Stimulated activated CD4-positive, alpha-beta T cell treated with anti-CD3 and anti-CD28 coated beads, TNF-alpha, amount 100 ng/mL, for 24 hours (primary cell): ENCODE results near the gene ARID3B.
"Not testable (repeated sequence)": the region's sequence is repeated elsewhere in the genome, so short reads cannot be mapped to it uniquely, and the experiment has no call there.

ENCODE experiments used
- DNase-seq, 3 experiments: peaks; one replicate each; pipeline ENCODE4 v3.0.0-alpha.2; 2020; ENCODE audit warnings: low read depth in 3 of 3

Gene ARID3B

DNA sequence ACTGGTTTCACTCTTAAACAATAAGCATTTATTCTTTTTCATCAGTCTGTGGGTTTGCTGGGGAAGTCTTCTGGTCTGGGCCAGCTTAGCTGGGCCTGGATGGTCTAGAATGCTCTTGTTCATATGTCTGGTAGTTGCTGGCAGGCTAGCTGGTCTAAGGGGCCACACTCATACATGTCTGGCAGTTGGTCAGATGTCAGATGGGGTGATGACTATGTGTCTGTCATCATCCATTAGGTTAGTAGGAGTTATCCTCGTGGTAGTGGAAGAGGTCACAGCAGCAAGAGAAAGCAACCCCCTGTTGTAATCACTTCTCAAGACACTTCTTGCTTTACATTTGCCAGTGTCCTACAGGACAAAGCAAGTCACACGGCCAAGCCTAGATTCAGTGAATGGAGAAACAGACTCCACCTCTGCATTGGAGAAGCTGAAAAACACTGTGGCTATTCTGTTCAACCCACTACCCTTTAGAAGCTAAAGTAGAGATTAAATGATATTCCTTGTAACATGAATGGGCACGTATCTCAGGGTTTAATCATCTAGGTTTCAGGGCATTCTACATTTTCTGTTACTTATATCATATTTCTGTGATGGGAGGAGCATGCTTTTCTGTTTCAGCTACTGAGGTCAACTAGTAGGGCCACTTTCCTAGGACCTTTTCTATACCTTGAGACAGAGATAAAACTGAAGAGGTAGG lies 5.5 kb upstream of the ARID3B start:
- DNase-seq, result no peak

DNA sequence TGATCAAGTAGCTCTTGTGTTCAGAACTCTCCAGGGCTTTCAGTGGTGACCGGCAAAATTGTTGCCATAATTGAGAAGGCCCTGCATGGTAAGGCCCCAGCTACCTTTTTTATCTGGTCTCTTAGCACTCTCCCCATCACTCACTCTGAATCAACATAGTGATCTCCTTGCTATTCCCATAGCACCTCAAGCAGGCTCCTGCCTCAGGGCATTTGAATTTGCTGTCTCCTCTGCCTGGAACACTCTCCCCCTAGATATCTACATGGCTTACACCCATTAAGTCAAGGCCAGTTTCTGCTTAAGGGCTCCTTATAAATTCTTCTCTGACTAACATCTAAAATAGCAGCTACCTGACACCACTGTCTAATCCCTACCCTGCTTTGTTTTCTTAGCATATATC lies 3.3 kb upstream of the ARID3B start:
- DNase-seq, result no peak

DNA sequence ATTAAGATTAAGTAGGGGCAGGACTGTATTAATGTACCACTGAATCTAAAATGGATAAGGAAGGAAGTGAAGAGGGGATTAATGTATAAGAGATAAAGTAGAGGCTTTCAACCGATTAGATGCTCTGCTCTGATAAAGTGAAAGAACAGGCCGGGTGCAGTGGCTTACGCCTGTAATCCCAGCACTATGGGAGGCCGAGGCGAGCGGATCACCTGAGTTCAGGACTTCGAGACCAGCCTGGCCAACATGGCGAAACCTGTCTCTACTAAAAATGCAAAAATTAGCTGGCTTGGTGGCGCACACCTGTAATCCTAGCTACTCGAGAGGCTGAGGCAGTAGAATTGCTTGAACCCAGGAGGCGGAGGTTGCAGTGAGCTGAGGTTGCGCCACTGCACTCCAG lies 1.5 kb upstream of the ARID3B start:
- DNase-seq, result not testable (repeated sequence)

DNA sequence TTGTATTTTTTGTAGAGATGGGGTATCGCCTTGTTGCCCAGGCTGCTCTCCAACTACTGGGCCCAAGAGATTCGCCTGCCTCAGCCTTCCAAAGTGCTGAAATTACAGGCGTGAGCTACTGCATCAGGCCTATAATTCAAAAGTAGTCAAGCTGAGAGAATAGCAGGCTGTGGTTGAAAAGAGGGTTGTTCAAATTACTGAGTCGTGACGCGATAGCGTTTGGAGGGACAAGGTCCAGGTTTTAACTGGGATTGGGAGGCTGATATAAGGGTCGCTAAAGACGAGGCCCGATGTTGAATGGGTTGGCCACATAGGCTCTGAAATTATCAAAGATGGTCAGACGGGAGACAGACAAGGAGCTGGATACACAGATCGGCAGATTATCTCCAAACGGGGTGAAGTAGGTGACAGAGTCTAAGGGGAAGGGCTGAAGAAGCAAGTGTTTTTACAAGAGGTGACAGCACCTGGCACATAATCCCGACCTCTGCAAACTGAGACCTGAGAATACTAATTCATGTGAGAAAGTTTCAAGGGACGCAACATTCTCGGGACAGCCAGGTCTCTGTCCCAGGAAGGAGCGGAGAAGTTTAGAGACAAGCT lies 759 bp upstream of the ARID3B start:
- DNase-seq, result no peak

DNA sequence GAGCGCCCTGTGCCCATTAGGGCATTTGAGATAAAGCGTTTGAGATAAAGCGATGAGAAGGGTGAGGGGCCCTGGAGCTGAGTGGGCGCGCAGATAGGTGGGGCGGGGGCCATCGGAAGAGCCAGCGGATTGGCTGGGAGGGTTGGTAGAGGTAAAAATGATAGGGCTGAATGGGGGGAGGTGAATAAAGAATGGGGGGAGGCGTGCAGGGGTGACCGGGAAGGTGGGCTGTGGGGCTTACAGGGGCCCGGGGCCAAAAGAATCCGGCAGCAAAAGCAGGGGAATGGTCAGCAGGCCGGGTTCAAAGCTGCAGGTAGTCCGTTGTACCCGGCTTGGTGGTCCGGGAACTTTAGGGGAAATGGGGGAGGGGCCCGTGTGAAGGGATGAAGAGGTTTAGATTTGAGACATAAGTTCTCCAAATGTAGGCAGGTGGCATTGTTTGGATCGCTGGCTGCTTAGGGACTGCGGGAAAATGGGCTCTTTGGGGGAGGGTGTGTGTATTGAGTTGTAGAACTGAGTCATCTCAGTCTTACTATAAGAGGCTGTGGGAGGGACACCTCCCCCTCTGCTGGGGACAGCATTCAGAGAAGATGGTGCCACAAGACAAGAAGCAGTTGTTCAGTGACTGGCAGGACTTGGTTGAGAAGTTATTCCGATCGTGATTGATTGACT lies 610 bp downstream of the ARID3B start:
- peak; percentile 24 to 64 (median 46) for DNase-seq

DNA sequence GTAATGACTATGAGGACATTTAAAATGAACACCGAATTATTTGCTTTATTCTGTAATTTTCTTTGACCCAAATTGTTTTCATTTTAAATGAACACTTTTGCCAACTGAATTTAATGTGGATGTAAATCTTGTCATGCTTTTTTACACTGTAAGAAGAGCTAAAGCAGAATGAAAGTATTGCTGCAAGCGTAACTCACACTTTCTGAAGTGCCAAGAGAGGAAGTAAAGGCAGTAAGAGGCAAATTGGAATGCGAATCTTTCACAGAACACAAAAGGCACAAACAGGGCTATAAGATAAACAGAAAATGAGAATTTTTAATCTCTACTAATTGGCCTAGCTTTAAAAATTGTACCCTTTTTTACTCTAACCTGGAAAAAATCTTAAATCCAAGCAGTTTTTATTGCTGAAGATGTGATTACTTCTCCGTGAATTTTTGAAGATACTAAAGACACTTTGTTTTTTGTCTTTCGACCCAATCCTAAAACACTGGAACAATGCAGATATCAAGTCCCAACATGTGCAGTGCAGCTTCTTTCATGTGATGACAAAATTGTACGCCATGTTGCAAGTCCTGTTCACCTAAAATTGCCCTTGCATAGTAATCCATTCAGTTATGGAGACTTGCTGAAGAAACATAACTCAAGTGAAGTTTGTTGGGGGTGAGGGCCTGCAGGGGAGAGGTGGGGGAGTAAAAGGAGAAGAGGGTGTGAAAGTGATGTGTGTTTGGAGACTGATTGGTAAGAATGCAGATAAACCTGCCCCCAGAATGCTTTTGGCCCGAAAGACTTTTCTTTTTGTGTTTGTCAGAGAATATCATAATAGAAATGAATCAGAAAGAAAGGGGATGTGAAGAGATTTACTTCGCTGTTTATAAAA lies 1.4 kb downstream of the ARID3B start:
- DNase-seq, result no peak

DNA sequence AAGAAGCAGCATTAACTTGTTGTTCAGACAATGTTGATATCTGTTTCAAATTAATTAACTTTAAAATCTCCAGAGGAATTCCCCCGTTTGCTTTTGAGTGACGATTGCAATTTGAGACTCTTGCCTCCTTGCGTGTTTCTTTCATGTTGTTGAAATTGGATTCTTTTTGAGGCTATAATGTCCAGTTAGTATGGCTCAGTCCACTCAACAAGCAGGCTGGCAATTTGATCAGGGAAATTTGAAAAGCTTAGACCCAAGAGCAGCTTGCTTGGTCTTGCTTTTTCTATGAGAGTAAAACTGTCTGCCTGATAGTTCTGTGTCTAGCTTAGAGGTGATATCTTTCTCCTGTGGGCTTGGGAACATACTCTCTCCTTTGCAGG lies 2.0 kb downstream of the ARID3B start:
- no peak for DNase-seq

DNA sequence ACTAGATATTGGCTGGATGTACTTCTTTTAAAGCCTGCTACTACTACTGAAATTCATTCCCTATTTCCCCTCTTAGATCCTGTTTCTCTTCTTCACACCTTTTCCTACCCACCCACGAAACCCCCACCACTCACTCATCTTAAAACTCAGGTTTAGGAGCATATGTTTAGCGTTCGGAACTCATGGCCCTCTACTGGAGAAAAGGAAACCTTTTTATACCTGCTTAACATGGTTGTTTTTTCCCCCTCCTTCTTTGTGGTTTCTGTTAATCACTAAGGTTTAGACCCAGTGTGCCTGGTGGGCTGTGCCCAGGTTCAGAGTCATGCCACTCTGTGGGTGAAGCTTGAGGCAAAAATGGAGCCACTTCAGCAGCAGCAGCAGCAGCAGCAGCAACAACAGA lies 2.6 kb downstream of the ARID3B start:
- DNase-seq, result peak in 1 of 3 experiments; percentile 13

DNA sequence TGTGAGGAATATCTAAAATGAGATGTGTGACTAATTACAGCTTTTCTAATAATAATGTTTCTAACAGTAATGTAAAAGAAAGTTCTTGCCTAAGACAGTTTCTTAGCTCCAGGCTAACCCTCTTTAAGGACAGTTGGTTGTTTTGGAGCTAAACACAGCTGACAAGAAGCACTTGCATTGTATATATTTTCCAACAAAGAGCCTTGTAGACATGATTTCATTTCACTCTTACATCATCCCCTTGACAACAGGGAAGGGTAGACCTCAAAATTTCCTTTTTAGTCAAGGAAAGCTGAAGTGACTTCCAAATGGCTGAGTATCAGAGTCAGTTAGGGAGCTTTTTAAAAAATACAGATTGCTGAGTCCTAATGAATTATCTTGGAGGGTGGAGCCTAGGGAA lies 4.1 kb downstream of the ARID3B start:
- no peak for DNase-seq

DNA sequence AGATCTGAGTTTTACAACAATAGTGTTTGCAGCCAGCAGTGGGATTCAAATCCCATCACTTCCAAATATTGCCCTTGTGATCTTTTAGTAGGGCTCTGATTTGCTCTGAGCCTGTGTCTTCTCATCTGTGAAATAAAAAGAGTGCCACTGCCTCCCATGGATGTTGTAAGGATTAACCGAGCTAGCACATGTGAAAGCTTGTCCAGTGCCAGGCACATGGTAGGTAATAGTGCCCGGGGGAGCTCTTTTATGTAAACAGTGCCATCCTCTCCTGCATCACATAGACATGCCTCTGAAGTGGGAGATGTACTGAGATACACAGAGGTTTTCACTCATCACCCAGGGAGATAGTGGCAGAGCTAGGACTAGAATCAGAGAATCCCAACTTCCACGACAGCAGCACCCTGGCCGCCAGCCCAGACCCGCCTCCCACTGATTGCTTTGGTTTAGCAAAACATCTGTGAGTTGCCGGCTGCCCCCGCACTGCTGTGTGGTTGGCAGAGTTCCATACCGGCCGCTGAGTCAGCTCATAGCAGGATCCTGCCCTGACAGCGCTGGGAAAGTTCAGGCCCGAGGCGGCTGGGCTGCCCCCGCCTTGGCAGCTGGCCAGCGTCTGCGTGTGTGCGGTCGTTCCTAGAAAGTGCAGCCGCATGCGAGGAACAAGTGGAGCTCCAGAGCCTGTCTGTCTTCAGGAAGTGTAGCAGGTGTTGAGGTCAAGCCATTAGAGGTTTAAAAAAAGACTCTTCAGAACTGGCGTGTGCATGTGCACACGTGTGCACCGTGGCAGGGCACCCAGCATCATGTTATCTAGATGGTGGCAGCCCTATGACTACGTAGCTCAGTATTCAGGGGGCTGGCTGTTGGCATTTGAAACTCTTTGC lies 5.0 kb downstream of the ARID3B start:
- peak; percentile 88 to 98 (median 90) for DNase-seq

DNA sequence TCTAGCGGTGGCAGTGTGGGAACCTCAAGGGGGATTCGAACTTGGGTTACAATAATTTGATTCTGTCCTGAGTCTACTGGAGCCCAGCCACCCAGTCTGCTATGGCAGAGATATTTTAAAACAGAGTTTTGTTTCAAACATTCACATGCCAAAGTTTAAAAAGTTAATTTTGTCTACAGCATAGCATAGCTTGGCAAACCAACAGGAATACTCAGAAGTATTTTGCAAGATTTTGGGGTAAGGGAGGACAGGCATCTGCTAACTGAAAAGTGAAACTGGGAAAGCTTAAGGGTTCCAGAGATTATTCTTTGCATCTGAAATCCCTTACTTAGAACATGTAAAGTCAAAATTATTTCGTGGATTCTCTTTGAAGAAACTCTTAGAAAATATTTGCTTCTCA lies 6.6 kb downstream of the ARID3B start:
- DNase-seq, result no peak

DNA sequence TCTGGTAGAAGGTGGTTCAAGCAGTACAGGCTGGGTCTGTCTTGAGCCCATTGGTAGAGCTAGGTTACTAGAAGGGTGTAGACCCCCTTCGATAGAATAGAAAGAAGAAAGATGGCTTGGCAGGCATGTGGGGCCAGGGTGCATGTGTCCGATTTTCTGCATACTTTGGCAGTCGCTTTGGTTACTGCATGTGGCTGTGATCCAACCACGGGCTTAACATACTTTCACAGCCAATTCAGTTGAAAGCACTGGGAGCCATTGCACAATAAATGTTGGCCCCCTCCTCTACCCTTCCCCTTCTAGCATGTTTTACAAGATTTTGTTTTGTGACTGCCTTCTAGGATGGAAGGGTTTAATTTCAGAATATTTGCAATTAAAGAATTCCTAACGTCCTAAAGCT lies 7.2 kb downstream of the ARID3B start:
- no peak for DNase-seq

DNA sequence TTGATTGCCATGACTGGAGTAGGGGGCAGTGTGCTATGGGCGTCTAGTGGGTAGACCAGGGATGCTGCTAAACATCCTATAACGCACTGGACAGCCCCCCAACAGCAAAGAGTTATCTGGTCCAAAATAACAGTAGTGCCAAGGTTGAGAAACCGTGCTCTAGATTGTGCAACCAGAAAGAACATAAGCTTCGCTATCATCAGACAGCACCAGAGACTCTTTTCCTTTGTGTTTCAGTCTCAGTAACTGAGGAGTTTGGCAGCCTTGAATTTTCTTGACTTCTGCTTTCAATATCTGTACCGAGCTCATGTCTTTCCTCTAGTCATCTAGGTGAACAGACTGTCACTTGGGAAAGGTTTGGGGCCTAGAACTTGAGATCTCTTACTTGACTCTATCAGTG lies 8.8 kb downstream of the ARID3B start:
- DNase-seq, result no peak

DNA sequence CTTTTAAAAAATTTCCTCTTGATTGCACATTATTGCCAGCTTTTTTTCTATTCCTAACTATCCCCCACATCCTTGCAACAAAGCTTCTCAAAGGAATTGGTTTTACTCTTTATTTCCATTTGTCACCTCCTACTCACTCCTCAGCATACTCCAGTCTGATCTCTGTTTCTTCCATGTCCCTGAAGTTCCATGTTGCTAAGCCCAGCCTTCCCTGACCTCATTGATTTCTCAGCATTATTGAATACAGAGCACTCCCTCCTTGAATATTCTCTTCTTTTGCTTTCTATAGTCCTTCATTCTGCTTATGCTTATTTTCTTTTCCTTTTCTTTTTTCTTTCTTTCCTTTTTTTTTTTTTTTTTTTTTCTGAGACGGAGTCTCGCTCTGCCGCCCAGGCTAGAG lies 10.7 kb downstream of the ARID3B start:
- DNase-seq, result no peak

DNA sequence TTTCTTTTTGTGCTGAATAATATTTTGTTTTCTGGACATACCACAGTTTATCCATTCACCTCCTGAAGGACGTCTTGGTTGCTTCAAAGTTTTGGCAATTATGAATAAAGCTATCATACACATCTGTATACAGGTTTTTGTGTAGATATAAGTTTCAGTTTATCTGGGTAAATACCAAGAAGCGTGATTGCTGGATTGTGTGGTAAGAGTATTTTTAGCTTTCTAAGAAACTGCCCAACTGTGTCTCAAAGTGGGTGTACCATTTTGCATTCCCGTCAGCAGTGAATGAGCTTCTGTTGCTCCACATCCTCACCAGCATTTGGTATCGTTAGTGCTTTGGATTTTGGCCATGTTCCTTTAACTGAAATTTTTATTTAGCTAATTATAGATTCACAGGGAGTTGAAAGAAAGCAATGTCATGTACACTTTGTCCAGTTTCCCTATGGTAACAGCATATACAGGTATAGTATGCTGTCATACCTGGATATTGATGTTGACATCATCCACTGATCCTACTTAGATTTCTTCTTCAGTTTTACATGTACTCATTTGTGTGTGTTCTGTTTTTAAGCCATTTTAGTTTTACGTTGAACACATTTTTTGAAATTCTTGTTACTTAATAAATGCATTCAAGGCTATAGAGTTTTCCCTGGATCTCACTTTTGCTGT lies 11.9 kb downstream of the ARID3B start:
- no peak for DNase-seq

DNA sequence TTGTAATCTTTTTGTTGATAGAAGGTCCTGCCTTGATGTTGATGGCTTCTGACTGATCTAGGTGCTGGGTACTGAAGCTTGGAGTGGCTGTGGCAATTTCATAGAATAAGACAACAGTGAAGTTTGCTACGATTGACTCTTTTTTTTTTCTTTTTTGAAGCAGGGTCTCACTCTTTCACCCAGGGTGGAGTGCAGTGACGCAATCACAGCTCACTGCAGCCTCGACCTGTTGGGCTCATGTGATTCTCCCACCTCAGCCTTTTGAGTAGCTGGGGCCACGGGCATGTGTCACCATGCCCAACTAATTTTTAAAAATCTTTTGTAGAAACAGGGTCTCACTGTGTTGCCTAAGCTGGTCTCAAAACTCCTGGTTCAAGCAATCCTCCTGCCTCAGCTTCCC lies 14.2 kb downstream of the ARID3B start:
- no peak for DNase-seq

DNA sequence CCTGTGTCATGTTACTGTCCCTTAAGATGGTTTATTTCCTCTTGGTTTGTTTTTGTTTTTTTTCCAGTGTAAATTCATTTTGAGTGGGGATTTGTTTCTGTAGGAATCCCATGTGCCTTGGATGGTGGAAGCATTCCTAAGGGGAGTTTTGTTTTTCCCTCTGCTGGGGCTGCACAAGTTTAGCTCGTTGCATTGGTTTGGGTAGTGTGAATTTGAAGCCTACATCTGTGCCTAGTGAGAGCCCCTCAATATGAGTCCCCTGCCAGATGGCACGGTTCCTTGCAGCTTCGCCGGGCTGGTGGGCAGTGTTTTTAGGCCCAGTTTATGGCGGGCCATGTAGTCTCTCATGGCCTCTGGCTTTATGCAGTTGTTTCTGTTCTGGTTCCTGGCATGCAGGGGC lies 17.7 kb downstream of the ARID3B start:
- DNase-seq, result no peak

DNA sequence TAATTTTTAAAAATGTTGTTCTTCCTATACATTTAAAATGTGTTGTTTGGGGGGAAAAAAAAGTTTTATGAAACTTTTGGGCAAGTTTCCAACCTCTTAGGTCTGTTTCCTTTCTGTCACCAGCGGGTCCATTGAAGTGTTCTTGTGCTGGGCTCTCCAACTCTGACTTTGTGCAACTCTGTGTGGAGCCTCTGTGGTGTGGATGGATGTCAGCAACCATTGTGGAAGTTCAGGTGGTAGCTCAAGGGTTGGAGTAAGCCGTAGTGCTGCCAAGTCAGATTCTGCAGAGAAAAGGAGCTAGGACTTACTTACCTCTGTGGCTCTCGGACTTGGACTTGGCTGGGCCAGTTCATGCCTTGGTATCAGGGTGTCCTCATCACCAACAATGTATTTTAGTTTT lies 22.4 kb downstream of the ARID3B start:
- DNase-seq, result no peak

DNA sequence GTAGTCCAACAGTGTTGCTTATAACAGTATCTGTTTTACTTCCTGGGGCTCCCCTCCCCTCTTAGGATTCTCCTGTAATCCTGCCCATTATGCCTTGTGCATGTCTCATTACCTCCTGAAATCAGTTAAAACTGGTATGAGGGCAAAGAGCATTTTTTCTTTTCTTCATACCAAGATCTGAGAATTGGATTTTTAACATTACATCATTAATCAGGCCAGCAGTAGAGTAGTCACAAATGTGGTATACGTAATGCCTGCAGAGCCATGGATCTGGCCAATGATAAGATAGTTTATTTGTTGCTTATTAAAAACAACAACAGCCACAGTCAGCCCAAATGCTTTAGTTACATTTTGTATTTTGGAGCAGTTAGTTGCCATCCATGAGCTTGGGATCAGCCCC lies 23.2 kb downstream of the ARID3B start:
- DNase-seq, result no peak

DNA sequence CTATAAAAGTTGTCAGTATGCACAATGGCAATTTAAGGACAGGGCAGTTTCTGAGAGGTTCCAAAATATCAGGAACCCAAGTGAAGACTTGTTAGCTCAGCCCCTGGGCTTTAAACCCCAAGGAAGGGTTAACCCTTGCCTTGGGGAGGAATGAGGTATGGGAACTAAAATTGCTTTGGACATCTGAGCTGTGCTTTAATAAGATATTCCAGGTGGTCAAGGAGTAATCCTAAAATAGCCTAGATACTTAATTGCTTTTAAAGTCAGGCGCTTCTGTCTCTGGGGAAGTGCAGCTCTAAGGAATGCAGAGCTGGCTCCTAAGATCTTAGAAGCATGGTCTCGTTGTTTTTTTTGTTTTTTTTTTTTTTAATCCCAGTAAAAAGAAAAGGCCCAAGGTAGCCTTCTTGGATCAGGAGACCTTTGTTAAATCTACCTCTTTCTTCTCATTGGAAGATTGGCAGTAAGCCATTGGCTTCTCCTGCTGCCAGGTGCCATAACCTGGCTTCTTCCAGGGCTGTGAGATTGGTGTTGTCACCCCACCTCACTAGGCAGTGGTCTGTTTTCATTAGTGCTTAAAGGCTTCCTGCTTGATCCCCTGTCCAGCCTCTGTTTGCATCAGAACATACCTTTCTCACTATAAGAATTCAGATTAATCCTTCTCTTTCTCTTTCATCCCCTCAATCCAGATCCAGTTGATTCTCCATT lies 24.5 kb downstream of the ARID3B start:
- no peak for DNase-seq
